GM18873 (cell line): ENCODE results near the gene SPRY2.
"Not testable (repeated sequence)": the region's sequence is repeated elsewhere in the genome, so short reads cannot be mapped to it uniquely, and the experiment has no call there.

Source experiments
- ATAC-seq: cut with Tn5 transposase; IDR thresholded peaks from one replicate; pipeline ENCODE4 v1.9.1; 2021; ENCODE audit warnings: mild to moderate bottlenecking, moderate library complexity, moderate number of reproducible peaks; ENCODE audit not compliant: unreplicated experiment, low FRiP score

SPRY2 gene

DNA sequence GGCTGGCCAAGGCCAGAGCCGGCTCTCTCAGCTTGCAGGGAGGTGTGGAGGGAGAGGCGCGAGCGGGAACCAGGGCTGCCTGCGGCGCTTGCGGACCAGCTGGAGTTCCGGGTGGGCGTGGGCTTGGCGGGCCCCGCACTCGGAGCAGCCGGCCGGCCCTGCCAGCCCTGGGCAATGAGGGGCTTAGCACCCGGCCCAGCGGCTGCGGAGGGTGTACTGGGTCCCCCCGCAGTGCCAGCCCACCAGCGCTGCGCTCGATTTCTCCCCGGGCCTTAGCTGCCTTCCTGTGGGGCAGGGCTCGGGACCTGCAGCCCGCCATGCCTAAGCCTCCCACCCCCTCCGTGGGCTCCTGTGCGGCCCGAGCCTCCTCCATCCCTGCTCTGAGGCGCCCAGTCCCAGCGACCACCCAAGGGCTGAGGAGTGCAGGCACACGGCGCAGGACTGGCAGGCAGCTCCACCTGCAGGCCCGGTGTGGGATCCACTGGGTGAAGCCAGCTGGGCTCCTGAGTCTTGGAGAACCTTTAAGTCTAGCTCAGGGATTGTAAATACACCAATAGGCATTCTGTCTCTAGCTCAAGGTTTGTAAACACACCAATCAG, 14.7 kb upstream of the SPRY2 start:
- not testable (repeated sequence) for ATAC-seq

DNA sequence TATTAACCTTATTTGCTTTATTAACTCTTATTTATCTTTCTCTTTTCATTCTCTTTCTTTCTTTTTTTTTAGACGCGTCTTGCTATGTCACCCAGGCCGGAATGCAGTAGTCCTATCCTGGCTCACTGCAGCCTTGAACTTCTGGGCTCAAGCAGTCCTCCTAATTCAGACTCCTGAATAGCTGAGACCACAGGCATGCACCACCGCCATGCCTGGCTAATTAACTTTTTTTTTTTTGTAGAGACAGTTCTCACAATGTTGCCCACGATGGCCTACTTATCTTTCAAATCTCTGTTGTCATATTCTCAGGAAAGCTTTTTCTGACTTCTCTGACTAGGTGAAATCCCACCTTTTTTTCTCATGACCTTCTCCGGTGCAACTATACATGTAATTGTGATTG, 7.8 kb upstream of the SPRY2 start:
- ATAC-seq = no peak

DNA sequence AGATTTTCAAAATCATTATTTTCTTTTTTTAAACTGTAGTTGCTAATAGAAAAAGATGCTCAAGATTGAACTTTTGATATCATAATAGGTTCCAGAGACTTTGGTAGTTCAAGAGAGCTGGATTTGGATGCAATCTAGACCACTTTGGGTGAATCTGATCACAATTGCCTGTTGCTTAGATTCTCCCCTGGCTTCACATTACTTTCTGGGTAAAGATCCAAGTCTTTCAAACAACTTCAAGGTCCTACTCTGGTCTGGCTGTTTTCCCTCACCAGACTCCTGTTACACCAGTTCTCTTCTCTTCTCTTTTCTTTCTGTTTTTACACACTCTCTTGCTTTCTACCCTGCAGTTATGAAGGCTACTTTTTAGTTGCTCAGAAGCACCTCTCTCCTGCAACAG, 7.4 kb upstream of the SPRY2 start:
- no peak for ATAC-seq

DNA sequence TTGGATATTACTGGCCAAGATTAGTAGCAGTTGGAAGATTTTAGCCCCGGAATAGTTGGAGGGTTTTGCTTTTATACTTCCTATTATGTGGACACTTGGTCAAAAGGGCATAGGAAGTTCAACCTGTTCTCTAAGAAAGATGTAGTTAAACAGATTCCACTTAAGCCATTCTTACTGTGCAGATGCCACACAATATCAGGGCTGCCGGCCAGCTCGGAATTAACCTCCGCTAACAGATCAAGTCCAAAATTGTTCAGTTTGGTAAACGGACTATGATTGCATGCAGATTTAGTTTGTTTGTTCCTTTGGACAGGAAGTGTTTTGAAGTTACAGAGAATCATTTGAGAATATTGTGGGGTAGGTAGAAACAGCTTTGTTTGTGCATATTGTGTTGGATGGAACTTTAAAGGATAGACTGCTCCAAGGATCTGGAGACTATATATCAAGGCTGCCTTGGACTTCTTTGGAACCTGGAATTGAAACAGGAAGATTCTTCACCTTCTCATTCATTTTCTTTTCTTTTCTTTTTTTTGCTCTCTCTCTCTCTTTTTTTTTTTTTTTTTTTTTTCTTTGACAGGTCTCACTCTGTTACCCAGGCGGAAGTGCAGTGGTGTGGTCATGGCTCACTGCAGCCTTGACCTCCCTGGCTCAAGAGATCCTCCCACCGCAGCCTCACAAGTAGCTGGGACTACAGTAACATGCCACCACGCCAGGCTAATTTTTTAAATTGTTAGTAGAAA, 5.0 kb upstream of the SPRY2 start:
- no peak for ATAC-seq

DNA sequence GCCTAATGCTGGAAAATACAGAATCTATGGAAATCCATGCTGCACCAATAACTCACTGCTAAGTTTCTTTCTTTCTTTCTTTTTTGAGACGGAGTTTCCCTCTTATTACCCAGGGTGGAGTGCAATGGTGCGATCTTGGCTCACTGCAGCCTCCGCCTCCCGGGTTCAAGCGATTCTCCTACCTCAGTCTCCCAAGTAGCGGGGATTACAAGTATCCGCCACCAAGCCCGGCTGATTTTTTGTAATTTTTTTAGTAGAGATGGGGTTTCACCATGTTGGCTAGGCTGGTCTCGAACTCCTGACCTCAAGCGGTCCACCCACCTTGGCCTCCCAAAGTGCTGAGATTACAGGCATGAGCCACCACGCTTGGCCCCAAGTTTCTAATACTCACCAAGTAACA, 3.1 kb upstream of the SPRY2 start:
- not testable (repeated sequence) for ATAC-seq

DNA sequence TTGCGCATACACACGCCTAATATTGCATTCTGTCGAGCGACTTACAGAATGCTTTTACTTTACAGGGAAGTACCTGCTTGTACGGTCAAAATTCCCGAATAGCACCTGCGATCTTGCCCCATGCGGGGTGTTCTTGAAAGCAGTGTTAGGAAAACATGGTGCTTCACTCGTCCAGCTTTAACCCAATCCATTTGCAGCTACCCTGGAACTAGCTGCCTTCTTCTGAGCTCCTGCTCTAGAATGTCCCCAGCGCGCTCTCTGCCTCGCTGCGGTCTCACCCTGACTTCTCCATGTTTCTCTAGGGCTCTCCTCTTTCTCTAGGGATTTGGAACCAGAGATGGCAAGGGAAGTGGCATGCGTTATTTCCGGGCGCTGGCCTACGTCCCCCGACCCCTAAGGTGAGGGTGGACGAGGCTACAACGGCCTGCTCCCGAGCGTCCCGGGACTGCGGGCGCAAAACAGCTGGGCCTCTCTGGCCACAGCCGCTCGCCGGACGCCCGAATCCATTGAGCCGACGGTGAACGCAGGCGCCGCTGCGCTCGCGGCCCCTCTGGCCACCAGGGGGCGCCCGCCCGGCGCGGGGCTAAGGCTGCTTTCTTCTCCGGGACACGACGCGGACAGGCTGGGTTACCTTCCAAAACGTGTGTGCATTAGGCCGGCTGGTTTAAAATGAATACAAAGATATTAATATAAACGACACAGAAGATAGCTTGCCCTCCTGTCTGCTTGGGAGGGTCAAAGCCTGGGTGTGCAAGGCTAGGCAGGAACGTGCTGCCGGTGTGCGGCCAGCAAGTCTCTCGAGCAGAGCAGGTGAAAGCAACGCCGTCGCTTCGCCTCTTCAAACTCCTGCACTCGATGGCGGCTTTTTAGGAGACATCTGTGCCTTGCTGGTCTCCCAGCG, 1.8 kb upstream of the SPRY2 start:
- peak; percentile 44 for ATAC-seq

DNA sequence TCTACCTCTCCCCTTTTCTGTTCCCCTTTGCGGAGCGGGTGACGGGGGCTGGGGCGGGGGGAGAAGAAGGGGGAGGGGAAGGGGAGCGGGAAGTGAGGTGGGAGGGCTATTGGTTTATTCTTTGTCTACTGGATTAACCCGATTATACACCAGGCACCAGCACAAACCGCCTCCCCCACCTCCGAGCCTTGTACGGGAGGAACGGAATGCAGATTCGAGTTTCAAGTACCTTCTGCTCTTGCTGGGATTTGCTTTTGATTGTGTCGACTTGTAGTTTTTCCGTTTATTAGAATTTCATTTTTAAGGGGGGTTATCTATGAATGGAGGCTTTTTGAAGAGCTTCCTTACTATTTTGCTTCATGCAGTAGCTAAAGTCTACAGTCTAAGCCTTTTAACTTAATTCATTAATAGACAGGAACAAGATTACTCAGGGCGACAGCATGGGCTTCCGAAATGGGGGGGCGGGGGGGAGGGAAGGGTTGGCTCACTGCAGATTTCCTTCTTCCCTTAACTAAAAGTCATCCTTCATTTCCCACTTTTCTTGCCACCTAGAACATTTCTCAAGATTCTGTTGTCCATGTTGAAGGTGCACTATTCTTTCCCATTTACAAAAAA, 937 bp upstream of the SPRY2 start:
- no peak for ATAC-seq

DNA sequence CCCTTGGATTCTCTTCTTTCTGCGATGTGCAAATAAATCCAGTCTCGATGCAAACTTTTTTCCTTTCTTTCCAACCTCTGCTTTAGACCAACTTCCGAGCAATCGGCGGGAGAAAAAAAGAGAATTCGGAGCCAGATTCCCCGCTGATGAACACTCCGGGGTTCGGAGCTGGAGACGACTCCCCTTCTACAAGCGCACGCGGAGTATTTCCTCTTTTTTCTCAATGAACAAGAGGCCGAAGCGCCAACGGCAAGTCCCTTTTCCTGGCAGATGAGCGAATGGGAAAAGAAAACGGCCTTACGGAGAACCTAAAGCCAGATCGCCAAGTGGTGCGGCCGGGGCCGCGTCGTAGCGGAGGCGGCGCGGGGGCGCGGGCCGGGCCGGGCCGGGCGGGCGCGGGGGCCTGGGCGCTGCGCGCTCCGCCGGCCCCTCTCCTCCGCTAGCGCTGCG, 250 bp downstream of the SPRY2 start:
- ATAC-seq = peak; percentile 9

DNA sequence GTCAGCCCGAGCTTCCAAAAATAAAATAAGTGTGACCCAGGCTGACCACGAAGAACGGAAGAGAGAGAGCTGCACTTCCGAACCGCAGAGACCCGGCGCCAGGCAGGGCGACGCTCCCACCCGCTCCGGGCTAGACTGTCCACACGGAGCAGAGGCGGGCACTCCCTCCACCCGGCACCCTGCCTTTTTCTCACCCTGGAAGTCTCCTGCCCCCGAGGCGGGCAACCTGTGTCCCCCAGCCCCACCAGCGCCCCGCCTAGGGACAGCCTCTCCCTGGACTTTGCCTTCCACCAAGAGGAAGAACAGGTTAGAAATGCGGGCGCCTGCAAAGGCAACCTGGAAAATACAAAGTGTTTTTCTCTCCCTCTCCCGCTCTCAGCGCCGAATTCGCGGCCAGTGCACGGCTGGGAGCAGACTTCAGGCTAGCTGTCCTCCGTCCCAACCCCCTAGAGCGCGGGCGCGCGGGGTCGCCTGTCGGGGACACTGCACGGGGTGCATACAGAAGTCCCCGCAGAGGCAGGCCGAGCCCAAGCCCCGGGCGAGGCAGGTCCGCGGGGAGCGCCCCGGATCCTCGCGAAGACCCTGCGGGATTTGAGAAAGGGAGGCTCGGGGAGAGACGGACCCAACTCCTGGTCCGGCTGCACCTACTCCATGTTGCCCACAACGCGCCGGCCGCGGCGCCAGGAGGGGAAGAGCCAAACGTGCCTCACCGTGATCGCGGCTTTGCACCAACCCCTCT, 845 bp downstream of the SPRY2 start:
- ATAC-seq = no peak

DNA sequence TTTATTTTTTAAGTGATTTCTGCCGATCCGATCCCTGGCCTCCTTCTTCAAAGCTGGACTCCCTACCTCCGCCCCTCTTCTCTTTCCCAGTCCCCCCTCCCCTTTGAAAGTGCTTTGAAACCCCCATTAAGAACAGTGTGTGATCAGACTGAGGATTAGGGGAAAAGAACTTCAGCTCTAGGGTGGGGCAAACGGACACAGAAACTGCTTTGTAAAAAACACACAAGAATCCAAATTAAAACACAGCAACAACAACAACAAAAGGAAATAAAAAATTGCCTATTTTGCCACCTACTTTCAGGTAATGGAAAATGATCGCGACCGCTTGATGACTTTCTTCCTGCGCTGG, 1.4 kb downstream of the SPRY2 start:
- ATAC-seq = no peak

DNA sequence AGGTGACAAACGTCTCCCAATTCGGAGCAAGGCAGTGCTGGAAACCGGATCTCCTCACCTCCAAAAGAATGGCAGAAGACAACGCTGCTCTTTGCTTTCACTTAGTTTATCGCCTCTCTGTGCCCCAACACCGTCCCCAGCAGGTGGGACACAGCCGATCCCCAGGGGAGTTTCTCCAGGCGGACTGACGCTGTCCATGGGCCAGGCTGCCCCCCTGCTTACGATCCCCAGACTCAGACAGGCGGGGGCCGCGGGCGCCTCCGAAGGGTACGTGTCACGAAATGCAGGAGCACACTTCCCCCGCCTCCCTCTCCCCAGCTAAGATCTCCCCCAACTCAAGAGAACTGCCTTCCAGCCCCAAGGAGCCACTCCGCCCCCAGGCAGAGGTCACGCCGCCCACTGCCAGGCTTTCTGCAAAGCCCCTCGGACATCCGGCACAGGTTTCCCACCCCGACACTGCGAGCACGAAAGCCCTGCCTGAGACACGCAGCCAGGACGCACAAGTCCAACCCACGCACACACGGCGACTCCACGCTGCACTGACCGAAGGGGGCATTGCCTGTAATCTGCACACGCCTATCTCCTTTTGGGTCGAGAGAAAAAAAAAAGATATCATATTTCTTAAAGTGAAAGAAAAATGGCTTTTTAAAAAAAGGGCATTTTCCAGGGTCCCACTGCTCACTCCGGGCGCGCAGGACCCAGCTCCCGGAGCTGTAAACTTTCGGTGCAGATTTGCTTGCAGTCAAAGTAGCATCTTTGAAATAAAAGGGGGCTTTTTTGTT, 2.0 kb downstream of the SPRY2 start:
- no peak for ATAC-seq

DNA sequence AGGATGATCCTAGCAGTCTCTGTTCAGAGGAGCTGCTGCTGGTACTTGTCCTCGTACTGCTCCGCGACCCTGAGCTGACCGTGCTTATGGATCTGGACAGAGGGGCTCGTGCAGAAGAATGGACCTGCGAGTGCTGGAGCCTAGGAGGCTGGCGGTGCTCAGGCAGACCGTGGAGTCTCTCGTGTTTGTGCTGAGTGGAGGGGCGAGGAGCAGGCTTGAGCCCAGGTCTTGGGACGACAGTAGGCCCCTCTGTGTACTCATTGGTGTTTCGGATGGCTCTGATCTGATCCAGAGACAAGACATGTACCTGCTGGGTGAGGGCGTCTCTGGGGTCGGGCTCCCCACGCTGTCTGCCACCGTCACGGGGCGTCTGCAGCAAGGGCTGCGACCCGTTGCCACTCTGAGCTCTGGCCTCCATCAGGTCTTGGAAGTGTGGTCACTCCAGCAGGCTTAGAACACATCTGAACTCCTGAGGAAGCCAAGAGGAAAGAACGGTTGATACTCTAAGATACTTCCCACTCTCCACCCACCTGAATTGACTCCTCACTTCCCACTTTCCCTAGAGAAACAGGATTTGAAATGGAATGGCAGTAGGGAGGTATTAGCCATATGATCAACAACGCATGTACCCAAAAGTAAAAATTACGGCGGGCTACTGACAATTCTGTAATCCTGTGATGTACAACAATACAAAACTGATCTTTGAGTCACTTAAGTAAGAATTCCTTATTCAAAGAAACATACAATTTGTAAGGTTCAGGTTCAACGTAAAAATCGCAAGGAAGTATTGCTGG, 3.4 kb downstream of the SPRY2 start:
- no peak for ATAC-seq

DNA sequence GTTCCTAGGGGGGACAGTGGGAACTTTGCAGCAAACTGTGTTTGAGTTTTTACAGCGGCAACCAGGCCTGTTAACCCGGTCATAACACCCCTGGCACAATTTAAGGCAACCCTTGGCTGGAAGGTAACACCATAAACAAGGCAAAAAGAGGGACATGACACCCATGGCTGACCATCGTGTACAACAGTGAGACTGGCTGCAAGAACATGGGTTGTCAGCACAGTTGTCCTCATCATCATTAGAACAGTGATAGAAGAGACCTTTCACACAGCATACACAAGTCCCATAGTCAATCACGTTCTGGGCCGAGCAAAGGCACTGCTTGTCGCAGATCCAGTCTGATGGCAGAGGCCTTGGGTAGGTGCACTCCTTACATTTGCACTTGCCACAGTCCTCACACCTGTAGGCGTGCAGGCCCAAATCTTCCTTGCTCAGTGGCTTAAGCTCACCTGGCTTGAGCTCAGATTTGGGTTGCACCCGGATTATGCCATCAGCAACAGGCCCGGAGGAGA, 4.1 kb downstream of the SPRY2 start:
- ATAC-seq = no peak

DNA sequence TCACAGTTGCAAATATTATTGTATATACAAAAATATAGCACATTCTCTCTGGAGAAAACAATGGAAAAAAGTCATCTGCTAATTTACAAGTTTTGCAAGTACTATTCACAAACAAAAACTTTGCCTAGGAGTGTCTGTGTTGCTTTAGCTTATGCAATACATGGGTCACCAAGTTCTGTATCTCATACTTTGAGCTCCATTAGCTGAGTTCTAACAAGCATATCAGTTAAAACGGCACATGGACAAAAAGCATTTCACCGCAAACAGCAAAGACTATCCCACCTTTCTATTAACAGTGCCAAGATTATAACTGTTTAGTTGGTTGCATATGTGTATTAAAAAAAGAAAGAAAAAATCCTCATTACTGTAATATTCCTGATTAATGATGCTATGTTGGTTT, 4.6 kb downstream of the SPRY2 start:
- ATAC-seq = no peak

DNA sequence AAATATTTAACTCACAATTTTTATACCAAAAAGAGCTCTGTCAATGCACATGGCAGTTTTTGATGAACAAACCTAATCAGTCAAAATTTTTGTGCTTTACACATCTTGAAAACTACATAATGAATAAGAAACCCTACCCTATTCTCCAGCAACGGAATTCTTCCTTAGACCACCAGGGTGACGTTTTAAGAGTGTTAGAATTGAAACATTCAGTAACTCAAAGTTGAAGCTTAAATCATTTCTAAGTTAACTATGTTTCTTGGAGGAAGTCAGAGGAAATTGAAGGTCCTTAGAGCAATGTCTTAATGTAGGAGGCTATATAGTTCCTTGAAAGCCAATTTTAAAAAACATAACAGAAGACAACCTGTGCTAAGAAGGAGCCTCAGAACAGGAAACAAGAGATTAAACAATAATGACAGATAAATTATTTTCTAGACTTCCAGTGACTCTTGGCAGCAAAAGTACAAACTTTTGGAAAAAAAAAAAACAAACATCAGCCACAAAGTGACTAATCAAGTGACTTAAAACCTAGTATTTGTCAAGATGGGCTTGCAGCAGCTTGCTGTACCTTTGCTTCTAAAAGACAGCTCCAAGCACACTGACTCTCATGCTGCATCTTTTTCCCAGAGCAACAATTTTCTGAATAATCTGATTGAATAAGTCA, 6.2 kb downstream of the SPRY2 start:
- ATAC-seq = no peak

DNA sequence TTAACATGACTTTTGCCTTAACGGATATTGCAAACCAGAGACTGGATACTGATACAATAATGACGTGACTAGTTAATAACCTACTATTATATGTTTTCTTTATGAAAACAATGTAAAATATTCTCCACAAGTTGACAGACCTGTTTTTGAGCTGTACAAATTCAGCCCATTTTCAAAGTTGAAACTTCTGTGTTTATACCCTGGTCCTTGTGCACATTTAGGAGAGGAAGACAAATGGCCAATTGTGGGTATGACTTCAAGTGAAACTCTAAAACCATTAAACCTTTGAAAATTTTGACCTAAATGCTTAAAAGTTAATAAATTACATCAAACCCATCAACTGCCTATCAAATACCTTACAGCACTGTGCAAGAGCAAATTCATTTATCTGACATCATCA, 8.9 kb downstream of the SPRY2 start:
- no peak for ATAC-seq

DNA sequence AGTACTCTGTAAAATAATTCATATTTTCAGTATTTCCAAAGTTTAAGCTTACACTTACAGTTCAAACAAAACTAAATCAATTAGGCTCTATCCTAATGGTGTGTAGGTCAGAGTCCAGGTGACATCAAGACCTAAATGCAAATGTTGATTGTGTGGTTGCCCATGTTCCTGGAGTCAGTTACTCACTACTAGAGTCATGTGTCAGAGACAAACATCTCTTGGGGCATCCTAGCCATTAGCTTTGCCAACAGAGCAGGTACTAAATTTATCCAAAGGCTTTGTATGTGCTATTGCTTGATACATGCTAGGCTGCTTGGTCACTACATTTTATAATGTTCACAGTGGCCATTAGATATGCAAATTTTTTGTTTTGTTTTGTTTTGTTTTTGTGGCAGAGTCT, 11.7 kb downstream of the SPRY2 start:
- ATAC-seq = no peak

DNA sequence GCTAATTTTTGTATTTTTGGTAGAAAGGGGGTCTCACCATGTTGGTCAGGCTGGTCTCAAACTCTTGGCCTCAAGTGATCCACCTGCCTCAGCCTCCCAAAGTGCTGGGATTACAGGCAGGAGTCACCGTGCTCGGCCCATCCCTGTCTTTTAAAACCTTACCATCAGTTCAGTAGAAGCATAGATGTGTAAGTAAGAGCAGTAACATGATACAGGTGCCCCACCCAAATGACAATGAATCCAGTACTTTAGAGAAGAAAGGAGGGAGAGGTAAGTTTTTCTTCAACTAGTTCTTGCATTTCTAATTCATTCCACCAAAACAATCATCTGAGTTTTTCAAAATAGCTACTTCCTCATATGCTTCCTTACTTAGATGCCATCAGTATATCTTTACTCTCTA, 21.9 kb downstream of the SPRY2 start:
- no peak for ATAC-seq
